Psoas muscle (tissue), 8 donors: Measurements from ENCODE around the gene NSF. TPM values are rescaled to one million over a fixed set of nuclear protein-coding genes. Genes with fewer than 3 reads are reported as not detected.
"Not testable (repeated sequence)": the region's sequence is repeated elsewhere in the genome, so short reads cannot be mapped to it uniquely, and the experiment has no call there.

Experiments
- ATAC-seq, 4 donors: fragments of 200-7000 bp; cut with Tn5 transposase; one replicate each; pipeline ENCODE4 v1.9.1; 2020; ENCODE audit warnings: moderate library complexity in 3 of 4, mild to moderate bottlenecking in 2 of 4
- DNase-seq, 2 donors: peaks; one replicate each; pipeline ENCODE4 v3.0.0-alpha.2; 2020
- H3K27ac ChIP-seq: fragments of 200-600 bp; one replicate; pipeline ENCODE4 v1.8.0; 2022
- H3K27me3 ChIP-seq, 3 donors: fragments of 200-600 bp in 1 of 3; one replicate each; pipeline versions ENCODE4 v1.6.1 to v1.8.0; 2013 to 2022; ENCODE audit warnings: low read length in 2 of 3, mild to moderate bottlenecking in 2 of 3, moderate library complexity in 1 of 3; ENCODE audit not compliant: insufficient read depth in 3 of 3
- H3K36me3 ChIP-seq, 2 donors: fragments of 200-600 bp in 1 of 2; one replicate each; pipeline versions ENCODE4 v1.6.1 to v1.8.0; 2013 to 2022; ENCODE audit warnings: low read depth in 1 of 2, mild to moderate bottlenecking in 1 of 2, moderate library complexity in 1 of 2; ENCODE audit not compliant: insufficient read depth in 1 of 2
- H3K4me1 ChIP-seq: fragments of 200-600 bp; one replicate; pipeline ENCODE4 v1.8.0; 2022
- H3K4me3 ChIP-seq: fragments of 200-600 bp; one replicate; pipeline ENCODE4 v1.8.0; 2022; ENCODE audit warnings: mild to moderate bottlenecking
- H3K9me3 ChIP-seq: fragments of 200-600 bp; one replicate; pipeline ENCODE4 v1.8.0; 2022
- WGBS, 3 donors: extraction: QIAGEN DNeasy Blood & Tissue Kit; methylation state at CpG; one replicate each; pipeline versions ENCODE4 v1.1.6 to v1.1.7; 2013; 5-methylcytosine and 5-hydroxymethylcytosine counted together
- intact Hi-C, 2 donors: fragments of 100-400 bp; cut with DNase I; formaldehyde crosslinking; loops; one replicate each; pipeline versions ENCODE4 v1.11.0 to v1.14.2; 2022
- polyA plus RNA-seq, 3 donors: library from polyadenylated mRNA; stranded (reverse); fragments of 200-250 nt; gene quantifications; one replicate each; pipeline ENCODE4 v1.2.3, GENCODE V29; 2013
- total RNA-seq, 4 donors: library from RNA; stranded (reverse); fragmentation: NEBNext Ultra II Directional in 2 of 4; extraction: Animal tissue kit (Norgen Biotek cat#: 25700) in 2 of 4; gene quantifications; one replicate each; pipeline versions ENCODE4 v1.2.1 to v1.2.4, GENCODE V29; 2021 to 2023
- donor health status: healthy with polysubstance abuse.
- donor health status: DM: no; HTN: no; CAD: no; lungs with moderate emphysema.
- donor health status: Bipolar disorder and iron deficiency.
- donor health status: healthy.
- donor health status: DM: yes; HTN: yes; CAD: no.
- donor health status: DM: no; HTN: no; CAD: no.
- donor health status: DM: no; HTN: no; CAD: no.
- donor health status: DM: yes; HTN: yes; CAD: no.

Gene NSF
- total and polyA plus RNA-seq, 7 donors, result 19.3 to 103 (median 40.2) TPM

DNA sequence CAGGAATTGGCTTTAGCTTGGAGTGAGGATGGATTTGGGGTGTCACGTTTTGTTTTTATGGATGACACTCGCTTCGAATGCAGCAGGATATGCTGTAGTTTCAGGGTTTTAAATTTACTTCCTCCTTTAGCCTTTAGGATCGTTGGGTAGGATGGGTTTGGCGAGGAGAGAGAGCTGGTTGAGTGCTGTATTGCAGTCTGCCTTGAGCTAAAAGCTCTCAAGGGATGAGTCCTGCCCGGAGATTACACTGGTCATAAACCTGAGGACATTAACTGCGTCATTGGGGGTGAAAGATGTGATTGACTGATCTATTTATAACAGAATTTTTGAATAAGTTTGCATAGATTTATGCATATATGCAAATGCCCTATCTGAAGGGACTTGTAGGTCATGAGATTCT is 863 bp downstream of the NSF start:
- H3K27ac ChIP-seq, H3K36me3 ChIP-seq, intact Hi-C loops, H3K4me1 ChIP-seq, DNase-seq, H3K27me3 ChIP-seq, H3K9me3 ChIP-seq, H3K4me3 ChIP-seq: not testable (repeated sequence)
- WGBS, 3 donors, result no CpG with 5 or more reads among the region's 7 CpGs
- peak; percentile 80 to 90 (median 87) for ATAC-seq

DNA sequence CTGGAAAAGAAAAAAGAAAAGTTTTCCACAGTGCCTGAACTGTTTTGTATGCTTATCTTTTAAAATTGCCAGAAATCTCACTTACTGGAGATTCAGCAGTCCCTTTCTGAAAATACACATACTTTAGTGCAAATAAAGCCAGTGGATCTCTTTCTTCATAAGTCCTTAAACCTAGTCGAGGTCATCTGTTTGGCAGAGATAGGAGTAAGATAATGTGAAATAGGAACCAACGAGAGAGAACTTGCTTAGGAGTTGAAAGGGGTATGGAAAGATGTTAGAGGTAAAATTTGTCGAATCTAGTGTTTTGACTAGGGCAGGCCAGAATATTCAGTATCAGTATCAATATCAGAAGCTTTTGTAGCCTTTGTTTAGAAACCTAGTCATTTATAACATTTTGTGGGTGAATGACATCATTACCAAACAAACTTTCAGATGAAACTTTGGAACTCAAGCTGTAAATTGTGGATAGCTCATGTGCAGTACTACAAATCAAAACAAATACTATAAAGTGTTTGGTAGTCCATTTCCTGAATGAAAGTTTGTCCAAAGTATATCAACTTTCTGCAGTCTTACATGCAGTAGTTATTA is 8.0 kb downstream of the NSF start:
- H3K27ac ChIP-seq, H3K4me1 ChIP-seq, H3K9me3 ChIP-seq, H3K4me3 ChIP-seq, H3K27me3 ChIP-seq, DNase-seq, H3K36me3 ChIP-seq, intact Hi-C loops: not testable (repeated sequence)
- peak in 1 of 4 donors; percentile 59 for ATAC-seq
- 28 to 33% (median 31%) methylated on average over 2 of the region's 3 CpGs for WGBS, 3 donors

DNA sequence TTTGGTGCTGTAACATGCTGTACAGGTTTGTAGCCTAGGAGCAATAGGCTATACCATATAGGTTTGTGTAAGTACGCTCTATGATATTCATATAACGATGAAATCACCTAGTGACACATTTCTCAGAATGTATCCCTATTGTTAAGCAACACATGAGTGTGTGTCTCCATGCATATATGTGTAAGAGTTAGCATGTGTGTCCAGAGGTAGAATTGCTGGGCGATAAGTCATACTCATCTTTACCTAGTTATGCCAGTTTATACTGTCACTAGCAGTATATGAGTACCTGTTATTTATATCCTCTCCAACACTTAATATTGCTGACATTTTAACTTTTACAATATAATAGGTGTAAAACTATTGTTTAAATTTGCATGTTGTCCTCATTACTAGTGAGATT is 10.3 kb downstream of the NSF start:
- H3K27ac ChIP-seq, H3K36me3 ChIP-seq, H3K9me3 ChIP-seq, ATAC-seq, H3K4me1 ChIP-seq, DNase-seq, H3K27me3 ChIP-seq, intact Hi-C loops, H3K4me3 ChIP-seq: not testable (repeated sequence)
- no CpG with 5 or more reads among the region's 3 CpGs for whole genome bisulfite sequencing, 3 donors

DNA sequence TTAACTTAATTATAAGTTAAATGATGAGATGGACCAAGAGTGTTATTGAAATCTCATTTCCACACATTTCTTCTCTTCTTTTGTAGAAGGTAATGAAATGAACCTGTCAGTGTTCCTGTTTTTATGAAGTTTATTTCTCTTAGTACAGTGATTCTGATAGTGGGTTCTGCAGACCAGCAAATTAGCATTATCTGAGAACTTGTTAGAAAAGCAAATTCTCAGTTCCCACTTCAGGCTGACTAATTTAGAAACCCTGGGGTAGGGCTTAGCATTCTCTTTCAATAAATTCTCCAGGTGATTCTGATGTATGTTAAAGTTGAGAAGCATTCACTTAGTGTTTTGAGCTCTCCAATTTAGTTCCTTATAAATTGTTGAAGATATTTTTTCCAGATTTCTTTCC is 12.7 kb downstream of the NSF start:
- ATAC-seq, DNase-seq, H3K36me3 ChIP-seq, H3K9me3 ChIP-seq, H3K27me3 ChIP-seq, H3K4me1 ChIP-seq, intact Hi-C loops, H3K27ac ChIP-seq, H3K4me3 ChIP-seq: not testable (repeated sequence)

DNA sequence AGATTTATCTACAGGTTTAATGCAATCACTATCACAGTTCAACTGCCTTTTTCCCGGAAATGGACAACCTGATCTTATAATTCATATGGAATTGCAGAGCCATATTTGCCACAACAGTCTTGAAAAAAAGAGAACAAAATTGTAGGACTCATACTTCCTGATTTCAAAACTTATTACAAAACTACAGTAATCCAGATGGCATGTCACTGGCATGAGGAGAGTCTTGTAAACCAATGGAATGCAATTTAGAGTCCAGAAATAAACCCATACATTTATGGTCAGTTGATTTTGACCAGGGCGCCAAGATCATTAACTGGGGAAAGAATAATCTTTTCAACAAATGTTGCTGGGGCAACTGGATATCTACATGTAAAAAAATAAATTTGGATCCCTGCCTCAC is 20.8 kb downstream of the NSF start:
- peak in 1 of 4 donors; percentile 44 for ATAC-seq
- H3K4me1 ChIP-seq, H3K9me3 ChIP-seq, intact Hi-C loops, H3K36me3 ChIP-seq, DNase-seq, H3K27ac ChIP-seq, H3K4me3 ChIP-seq, H3K27me3 ChIP-seq: not testable (repeated sequence)
- no CpG with 5 or more reads among the region's 2 CpGs for WGBS, 3 donors

DNA sequence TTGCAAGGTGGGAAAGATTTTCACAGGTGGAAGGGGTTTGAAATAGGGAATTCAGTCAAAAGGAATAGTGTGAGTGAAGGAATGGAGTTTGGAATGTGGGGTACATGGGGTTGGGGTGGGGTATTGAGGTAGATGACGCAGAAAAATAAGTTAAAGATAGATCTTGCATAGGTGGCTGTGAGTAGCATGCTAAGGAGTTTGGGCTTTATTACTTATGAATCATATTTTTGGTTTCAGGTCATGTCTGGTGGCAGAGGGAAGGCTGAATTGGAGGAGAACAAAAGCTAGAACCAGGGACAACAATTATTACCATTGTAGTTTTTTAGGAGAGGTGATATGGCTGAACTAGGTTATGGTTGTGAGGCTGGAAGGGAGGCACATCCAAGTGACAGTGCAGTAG is 23.4 kb downstream of the NSF start:
- DNase-seq, H3K4me1 ChIP-seq, H3K27ac ChIP-seq, H3K4me3 ChIP-seq, H3K27me3 ChIP-seq, H3K9me3 ChIP-seq, H3K36me3 ChIP-seq, ATAC-seq, intact Hi-C loops: not testable (repeated sequence)
- no CpG with 5 or more reads among the region's 1 CpG for WGBS, 3 donors

DNA sequence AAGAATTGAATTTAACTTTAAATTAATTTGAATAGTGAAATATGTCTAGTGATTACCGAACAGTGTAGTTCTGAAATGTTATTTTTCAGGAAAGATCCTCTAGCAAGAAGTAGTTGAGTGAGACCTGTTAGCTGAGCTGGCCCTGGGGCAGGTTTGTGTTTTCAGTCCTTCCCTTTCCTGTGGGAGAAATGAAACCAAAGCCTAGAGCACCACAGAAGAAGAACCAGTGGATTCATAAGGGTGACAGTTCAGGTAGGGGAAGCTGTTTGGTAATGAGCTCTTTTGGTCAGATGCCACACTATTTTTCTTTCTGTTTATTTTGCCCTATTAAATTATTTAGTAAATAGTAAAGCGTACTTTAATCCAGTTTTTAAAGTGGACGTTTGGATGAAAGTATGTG is 26.7 kb downstream of the NSF start:
- H3K27ac ChIP-seq, ATAC-seq, H3K36me3 ChIP-seq, intact Hi-C loops, H3K4me1 ChIP-seq, H3K27me3 ChIP-seq, H3K9me3 ChIP-seq, DNase-seq, H3K4me3 ChIP-seq: not testable (repeated sequence)
- no CpG with 5 or more reads among the region's 3 CpGs for WGBS, 3 donors

DNA sequence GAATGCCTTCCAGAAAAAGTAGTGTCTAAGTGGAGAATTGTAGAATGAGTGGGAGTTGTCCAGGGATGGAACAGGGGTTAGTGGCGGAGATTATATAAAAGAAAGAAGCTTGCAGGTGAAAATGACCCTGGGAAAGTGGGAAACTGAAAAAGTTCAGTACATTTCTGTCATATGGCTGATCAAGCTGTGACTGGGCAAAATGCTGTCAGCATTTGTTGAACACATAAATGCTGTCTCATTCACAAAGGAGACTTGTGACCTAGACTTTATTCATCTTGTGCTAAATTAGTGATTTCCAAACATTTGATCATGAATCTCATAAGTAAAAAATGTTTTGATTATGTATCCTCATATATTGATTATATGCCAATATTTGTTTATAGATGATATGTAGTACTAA is 28.5 kb downstream of the NSF start:
- no CpG with 5 or more reads among the region's 1 CpG for WGBS, 3 donors
- H3K36me3 ChIP-seq, DNase-seq, H3K27me3 ChIP-seq, H3K9me3 ChIP-seq, H3K27ac ChIP-seq, H3K4me1 ChIP-seq, intact Hi-C loops, H3K4me3 ChIP-seq: not testable (repeated sequence)
- peak in 1 of 4 donors; percentile 43 for ATAC-seq

DNA sequence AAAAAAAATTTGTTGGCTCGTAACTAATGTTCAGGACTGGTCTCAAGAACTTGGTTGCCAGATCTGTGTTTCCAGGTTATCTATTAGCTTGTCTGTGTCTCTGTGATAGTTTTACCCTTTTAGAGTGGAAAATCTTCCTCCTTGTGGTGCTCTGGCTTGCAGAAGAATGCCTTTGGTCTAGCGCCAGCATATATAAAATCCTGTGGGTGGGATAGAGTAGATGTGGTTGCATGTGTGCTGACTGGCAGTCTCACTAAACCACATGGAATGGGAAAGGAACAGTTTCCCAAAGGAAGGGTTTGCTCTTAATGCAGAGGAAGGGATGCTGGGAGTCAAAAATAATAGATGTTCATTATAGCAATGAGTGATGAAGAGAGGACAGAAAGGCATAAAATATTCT is 33.3 kb downstream of the NSF start:
- H3K27me3 ChIP-seq, H3K4me1 ChIP-seq, H3K36me3 ChIP-seq, DNase-seq, intact Hi-C loops, H3K9me3 ChIP-seq, ATAC-seq, H3K27ac ChIP-seq, H3K4me3 ChIP-seq: not testable (repeated sequence)
- WGBS, 3 donors, result no CpG with 5 or more reads among the region's 2 CpGs

DNA sequence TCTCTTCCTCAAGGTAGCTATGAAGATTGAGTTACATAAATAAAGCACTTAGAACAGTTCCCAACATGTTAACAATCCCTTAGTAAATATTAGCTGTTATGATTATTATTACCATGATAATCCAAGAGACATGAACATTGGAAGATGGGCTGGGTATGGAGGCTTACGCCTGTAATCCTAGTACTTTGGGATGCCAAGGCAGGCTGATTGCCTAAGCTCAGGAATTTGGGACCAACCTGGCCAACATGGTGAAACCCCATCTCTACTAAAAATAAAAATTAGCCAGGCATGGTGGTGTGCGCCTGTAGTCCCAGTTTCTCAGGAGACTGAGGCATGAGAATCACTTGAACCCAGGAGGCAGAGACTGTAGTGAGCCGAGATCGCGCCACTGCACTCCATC is 34.3 kb downstream of the NSF start:
- intact Hi-C loops, H3K4me3 ChIP-seq, H3K27ac ChIP-seq, DNase-seq, H3K27me3 ChIP-seq, H3K4me1 ChIP-seq, H3K36me3 ChIP-seq, H3K9me3 ChIP-seq: not testable (repeated sequence)
- peak; percentile 32 to 85 (median 68) for ATAC-seq
- WGBS, 3 donors, result no CpG with 5 or more reads among the region's 5 CpGs

DNA sequence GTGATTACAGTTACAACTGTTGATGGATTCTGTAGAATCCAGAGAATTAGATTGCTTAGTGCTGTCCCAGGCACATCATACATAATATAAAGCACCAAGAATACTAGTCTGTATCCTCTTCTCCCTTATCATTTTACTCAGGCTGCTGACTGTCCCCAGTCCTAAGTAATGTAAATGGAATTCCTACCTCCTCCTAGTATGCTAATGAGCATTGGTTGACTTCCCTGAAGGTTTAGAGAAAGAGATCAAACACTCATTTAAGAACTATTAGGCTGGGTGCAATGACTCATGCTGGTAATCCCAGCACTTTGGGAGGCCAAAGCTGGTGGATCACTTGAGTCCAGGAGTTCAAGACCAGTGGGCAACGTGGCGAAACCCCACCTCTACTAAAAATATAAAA is 37.0 kb downstream of the NSF start:
- H3K4me3 ChIP-seq, H3K27me3 ChIP-seq, DNase-seq, H3K36me3 ChIP-seq, H3K9me3 ChIP-seq, H3K27ac ChIP-seq, ATAC-seq, intact Hi-C loops, H3K4me1 ChIP-seq: not testable (repeated sequence)
- no CpG with 5 or more reads among the region's 2 CpGs for WGBS, 3 donors

DNA sequence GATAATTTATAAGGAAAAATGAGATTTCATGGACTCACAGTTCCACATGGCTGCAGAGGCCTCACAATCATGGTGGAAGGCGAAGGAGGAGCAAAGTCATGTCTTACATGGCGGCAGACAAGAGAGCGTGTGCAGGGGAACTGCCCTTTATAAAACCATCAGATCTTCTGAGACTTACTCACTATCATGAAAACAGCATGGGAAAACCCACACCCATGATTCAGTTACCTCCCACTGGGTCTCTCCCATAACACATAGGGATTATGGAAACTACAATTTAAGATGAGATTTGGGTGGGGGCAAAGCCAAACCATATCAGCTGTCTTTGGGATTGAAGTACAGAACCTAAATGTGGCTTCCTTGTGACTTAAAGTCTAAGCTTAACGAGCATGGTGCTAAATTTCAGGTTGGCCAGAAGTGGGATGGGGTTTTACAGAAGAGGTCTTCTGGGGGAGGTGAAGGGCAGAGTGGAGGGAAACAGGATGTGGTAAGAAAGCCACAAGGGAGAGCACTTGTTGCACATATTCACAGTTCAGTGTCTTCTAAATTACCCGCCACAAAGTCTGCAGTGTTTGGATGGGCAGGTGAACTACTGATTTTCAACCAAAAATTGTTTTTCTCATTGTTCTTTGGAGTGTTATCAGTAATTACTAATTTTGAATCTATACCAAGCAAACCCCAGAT is 38.4 kb downstream of the NSF start:
- H3K27ac ChIP-seq, H3K9me3 ChIP-seq, intact Hi-C loops, H3K4me1 ChIP-seq, H3K4me3 ChIP-seq, ATAC-seq, H3K27me3 ChIP-seq, DNase-seq, H3K36me3 ChIP-seq: not testable (repeated sequence)
- no CpG with 5 or more reads among the region's 5 CpGs for WGBS, 3 donors
